Vagina (tissue), 2 donors: ENCODE results near the gene CHRD.

ENCODE experiments used
- CTCF ChIP-seq, 3 experiments: fragments of 450-650 bp in 2 of 3; fragments of 200-600 bp in 1 of 3; sonication (generic) in 1 of 3; IDR thresholded peaks; one replicate each; pipeline ENCODE4 v1.5.1; 2017 to 2019; ENCODE audit warnings: antibody characterized with exemption in 3 of 3, mild to moderate bottlenecking in 2 of 3, moderate library complexity in 2 of 3
- POLR2AphosphoS5 ChIP-seq, 2 donors: sonication (generic); formaldehyde crosslinking; IDR thresholded peaks; one replicate each; pipeline ENCODE4 v1.9.0; 2017; ENCODE audit warnings: antibody characterized with exemption in 2 of 2, mild to moderate bottlenecking in 2 of 2, low read depth in 1 of 2; ENCODE audit not compliant: insufficient read depth in 1 of 2

- no peak for TF ChIP-seq CTCF (IDR thresholded peaks at IDR 0.05)
- TF ChIP-seq POLR2AphosphoS5 (IDR thresholded peaks at IDR 0.05; ENCODE audit: insufficient read depth in 1 of 2, low read depth in 1 of 2), result no peak
Measured at GRCh38 chr3:184423561-184423960, 43.7 kb downstream of the CHRD start.
